Natural killer cell (primary cell): ENCODE results near the gene NDEL1. TPM values are rescaled to one million over a fixed set of nuclear protein-coding genes. Genes with fewer than 3 reads are reported as not detected.

Source experiments
- ATAC-seq, 3 donors: fragments of 150-1000 bp in 2 of 3; fragments of 200-7000 bp in 1 of 3; cut with Tn5 transposase; 1 replicate in 1 of 3; 2 replicates in 2 of 3; pipeline ENCODE4 v1.10.0; 2021; ENCODE audit warnings: mild to moderate bottlenecking in 2 of 3, moderate library complexity in 2 of 3
- DNase-seq, 2 donors: peaks; one replicate each; pipeline versions ENCODE4 v3.0.0 to v3.0.0-alpha.2; 2013 to 2021; ENCODE audit warnings: mixed read lengths in 1 of 2
- H3K27ac ChIP-seq: one replicate; pipeline ENCODE4 v1.5.1; 2013; ENCODE audit warnings: mild to moderate bottlenecking, low read length
- H3K27me3 ChIP-seq: one replicate; pipeline ENCODE4 v1.6.1; 2013; ENCODE audit warnings: low read length; ENCODE audit not compliant: control insufficient read depth, insufficient read depth
- H3K36me3 ChIP-seq: one replicate; pipeline ENCODE4 v1.6.1; 2013; ENCODE audit warnings: low read length; ENCODE audit not compliant: control insufficient read depth, insufficient read depth
- H3K4me1 ChIP-seq: one replicate; pipeline ENCODE4 v1.6.1; 2013; ENCODE audit warnings: low read length; ENCODE audit not compliant: control insufficient read depth, insufficient read depth
- H3K4me3 ChIP-seq: one replicate; pipeline ENCODE4 v1.5.1; 2013; ENCODE audit warnings: low read length
- H3K9me3 ChIP-seq: one replicate; pipeline ENCODE4 v1.6.1; 2013; ENCODE audit warnings: low read length; ENCODE audit not compliant: control insufficient read depth, insufficient read depth
- H3K27ac Mint-ChIP-seq, 2 donors: one replicate each; pipeline ENCODE4 v1.8.0; 2022; ENCODE audit warnings: mild to moderate bottlenecking in 2 of 2, mixed read lengths in 2 of 2, moderate library complexity in 1 of 2
- H3K27me3 Mint-ChIP-seq, 2 donors: one replicate each; pipeline ENCODE4 v1.8.0; 2022; ENCODE audit warnings: low read depth in 2 of 2, mixed read lengths in 2 of 2
- H3K36me3 Mint-ChIP-seq: one replicate; pipeline ENCODE4 v1.8.0; 2022; ENCODE audit warnings: mixed read lengths
- H3K4me1 Mint-ChIP-seq, 2 donors: one replicate each; pipeline ENCODE4 v1.8.0; 2022; ENCODE audit warnings: mixed read lengths in 2 of 2
- H3K4me3 Mint-ChIP-seq: one replicate; pipeline ENCODE4 v1.8.0; 2022; ENCODE audit warnings: mild to moderate bottlenecking, moderate library complexity, mixed read lengths
- H3K9me3 Mint-ChIP-seq, 2 donors: one replicate each; pipeline ENCODE4 v1.8.0; 2022; ENCODE audit warnings: mixed read lengths in 2 of 2
- CTCF ChIP-seq: fragments of 200-600 bp; IDR thresholded peaks from one replicate; pipeline ENCODE4 v1.8.0; 2022; ENCODE audit warnings: antibody characterized with exemption
- WGBS: methylation state at CpG from one replicate; pipeline ENCODE4 v1.1.7; 2013; ENCODE audit warnings: missing lambda C conversion rate; ENCODE audit not compliant: insufficient coverage; 5-methylcytosine and 5-hydroxymethylcytosine counted together
- intact Hi-C: fragments of 100-400 bp; cut with micrococcal nuclease; formaldehyde crosslinking; loops from one replicate; pipeline ENCODE4 v1.14.2; 2022
- total RNA-seq, 4 donors: library from RNA; stranded (reverse); fragments of 120-200 nt in 1 of 4; gene quantifications; one replicate each; pipeline versions ENCODE4 v1.2.3 to v1.2.4, GENCODE V29; 2013 to 2022

The NDEL1 gene
- total RNA-seq, 3 donors from 2014 or later (not counting 1 experiment from before 2014, with no cell fraction given), result 174 to 219 (median 193) TPM

- no peaks in the 10 kb centered on the region for H3K9me3 ChIP-seq
- peaks cover 0 to 3% of the 10 kb centered on the region in 2 donors for H3K4me1 Mint-ChIP-seq
- H3K36me3 ChIP-seq, result peaks cover 50% of the 10 kb centered on the region
- H3K4me1 ChIP-seq, result no peaks in the 10 kb centered on the region
- H3K27ac ChIP-seq, result no peak overlapping the region
- ATAC-seq (no peak), DNase-seq (no peak)
- no peak overlapping the region for H3K4me3 ChIP-seq
- intact Hi-C loops, result no loop called here
- H3K9me3 Mint-ChIP-seq, result no peaks in the 10 kb centered on the region
- no peak overlapping the region for H3K4me3 Mint-ChIP-seq
- TF ChIP-seq CTCF, result no peak
- WGBS, result 97% methylated on average over 8 of the region's 8 CpGs
- no peak overlapping the region for H3K27ac Mint-ChIP-seq
- no peaks in the 10 kb centered on the region for H3K27me3 ChIP-seq
- no peaks in the 10 kb centered on the region for H3K36me3 Mint-ChIP-seq
- no peaks in the 10 kb centered on the region for H3K27me3 Mint-ChIP-seq
These were observed 37.0 kb downstream of the NDEL1 start for GRCh38 chr17:8472663-8473062.

- Histone ChIP-seq H3K27me3 (no peaks in the 10 kb centered on the region), H3K36me3 (peaks cover 44% of the 10 kb centered on the region), H3K27ac (no peak overlapping the region), H3K4me3 (no peak overlapping the region), H3K9me3 (no peaks in the 10 kb centered on the region), H3K4me1 (no peaks in the 10 kb centered on the region)
- WGBS, result 97% methylated on average over 13 of the region's 13 CpGs
- H3K4me1 Mint-ChIP-seq, result peaks cover 3 to 4% of the 10 kb centered on the region in 2 donors
- no peaks in the 10 kb centered on the region for H3K9me3 Mint-ChIP-seq
- TF ChIP-seq CTCF, result no peak
- DNase-seq (no peak), ATAC-seq (no peak)
- H3K27ac Mint-ChIP-seq, result no peak overlapping the region
- no peaks in the 10 kb centered on the region for H3K36me3 Mint-ChIP-seq
- H3K27me3 Mint-ChIP-seq, result no peaks in the 10 kb centered on the region
- no peak overlapping the region for H3K4me3 Mint-ChIP-seq
- intact Hi-C loops, result no loop called here
These were observed 37.9 kb downstream of the NDEL1 start for GRCh38 chr17:8473451-8474192.

- no peaks in the 10 kb centered on the region for H3K4me1 ChIP-seq
- peaks cover 44% of the 10 kb centered on the region for H3K36me3 ChIP-seq
- intact Hi-C loops, result no loop called here
- no peaks in the 10 kb centered on the region for H3K9me3 ChIP-seq
- no peaks in the 10 kb centered on the region for H3K27me3 Mint-ChIP-seq
- WGBS, result 96% methylated on average over 15 of the region's 15 CpGs
- no peak for DNase-seq
- no peaks in the 10 kb centered on the region for H3K9me3 Mint-ChIP-seq
- H3K27me3 ChIP-seq, result no peaks in the 10 kb centered on the region
- no peak overlapping the region for H3K27ac ChIP-seq
- no peak for TF ChIP-seq CTCF
- no peaks in the 10 kb centered on the region for H3K36me3 Mint-ChIP-seq
- no peak overlapping the region for H3K4me3 ChIP-seq
- ATAC-seq, result no peak
- H3K27ac Mint-ChIP-seq, result no peak overlapping the region
- H3K4me1 Mint-ChIP-seq, result peaks cover 3 to 4% of the 10 kb centered on the region in 2 donors
- no peak overlapping the region for H3K4me3 Mint-ChIP-seq
These were observed 39.1 kb downstream of the NDEL1 start for GRCh38 chr17:8474826-8475225.

DNA sequence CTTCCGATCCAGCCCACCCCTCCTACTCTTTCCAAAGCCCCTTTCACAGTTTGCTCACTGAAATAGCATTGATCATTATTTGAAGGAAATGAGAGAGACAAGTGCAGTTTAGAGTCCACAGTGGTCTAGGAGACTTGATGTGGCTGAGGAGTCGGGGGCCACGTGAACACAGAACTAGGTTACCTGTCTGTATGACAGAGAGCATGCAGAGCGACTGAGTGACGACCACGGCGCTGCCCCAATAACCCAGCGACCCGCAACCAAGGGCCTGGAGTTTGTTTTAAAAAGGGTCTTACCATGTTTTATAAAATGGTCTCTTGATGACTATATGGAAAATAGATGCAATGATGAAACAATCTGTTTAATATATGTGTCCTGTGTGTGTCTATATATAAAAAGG, 39.5 kb downstream of the NDEL1 start:
- H3K27ac Mint-ChIP-seq, result no peak overlapping the region
- no peak for TF ChIP-seq CTCF
- no peaks in the 10 kb centered on the region for H3K4me1 ChIP-seq
- H3K27ac ChIP-seq, result no peak overlapping the region
- no peak overlapping the region for H3K4me3 ChIP-seq
- H3K9me3 ChIP-seq, result no peaks in the 10 kb centered on the region
- H3K9me3 Mint-ChIP-seq, result no peaks in the 10 kb centered on the region
- H3K27me3 Mint-ChIP-seq, result no peaks in the 10 kb centered on the region
- peaks cover 3 to 4% of the 10 kb centered on the region in 2 donors for H3K4me1 Mint-ChIP-seq
- no peaks in the 10 kb centered on the region for H3K27me3 ChIP-seq
- WGBS, result 98% methylated on average over 8 of the region's 9 CpGs
- DNase-seq (no peak), ATAC-seq (no peak)
- no peak overlapping the region for H3K4me3 Mint-ChIP-seq
- no peaks in the 10 kb centered on the region for H3K36me3 Mint-ChIP-seq
- intact Hi-C loops, result no loop called here
- peaks cover 44% of the 10 kb centered on the region for H3K36me3 ChIP-seq
